Vagina (tissue), 2 donors: ENCODE measurements around the gene RNF214.

Experiments
- CTCF ChIP-seq, 3 experiments: fragments of 450-650 bp in 2 of 3; fragments of 200-600 bp in 1 of 3; sonication (generic) in 1 of 3; IDR thresholded peaks; one replicate each; pipeline ENCODE4 v1.5.1; 2017 to 2019; ENCODE audit warnings: antibody characterized with exemption in 3 of 3, mild to moderate bottlenecking in 2 of 3, moderate library complexity in 2 of 3
- POLR2A ChIP-seq, 2 donors: fragments of 450-650 bp; IDR thresholded peaks; one replicate each; pipeline ENCODE4 v1.6.1; 2017; ENCODE audit warnings: antibody characterized with exemption in 2 of 2, mild to moderate bottlenecking in 2 of 2, moderate library complexity in 2 of 2
- POLR2AphosphoS5 ChIP-seq, 2 donors: sonication (generic); formaldehyde crosslinking; IDR thresholded peaks; one replicate each; pipeline ENCODE4 v1.9.0; 2017; ENCODE audit warnings: antibody characterized with exemption in 2 of 2, mild to moderate bottlenecking in 2 of 2, low read depth in 1 of 2; ENCODE audit not compliant: insufficient read depth in 1 of 2

GRCh38 chr11:117183724-117184349, 48.6 kb upstream of the RNF214 start:
- TF ChIP-seq POLR2A (IDR thresholded peaks at IDR 0.05) (no peak), POLR2AphosphoS5 (IDR thresholded peaks at IDR 0.05; ENCODE audit: insufficient read depth in 1 of 2, low read depth in 1 of 2) (peak in 1 of 2 donors; percentile 15), CTCF (IDR thresholded peaks at IDR 0.05) (no peak)
